ENCODE data around the gene CYP1B1. TPM values are rescaled to one million over a fixed set of nuclear protein-coding genes. Genes with fewer than 3 reads are reported as not detected.

The CYP1B1 gene
- total RNA-seq, 1 experiment from 2014 or later: 36.3 TPM

DNA sequence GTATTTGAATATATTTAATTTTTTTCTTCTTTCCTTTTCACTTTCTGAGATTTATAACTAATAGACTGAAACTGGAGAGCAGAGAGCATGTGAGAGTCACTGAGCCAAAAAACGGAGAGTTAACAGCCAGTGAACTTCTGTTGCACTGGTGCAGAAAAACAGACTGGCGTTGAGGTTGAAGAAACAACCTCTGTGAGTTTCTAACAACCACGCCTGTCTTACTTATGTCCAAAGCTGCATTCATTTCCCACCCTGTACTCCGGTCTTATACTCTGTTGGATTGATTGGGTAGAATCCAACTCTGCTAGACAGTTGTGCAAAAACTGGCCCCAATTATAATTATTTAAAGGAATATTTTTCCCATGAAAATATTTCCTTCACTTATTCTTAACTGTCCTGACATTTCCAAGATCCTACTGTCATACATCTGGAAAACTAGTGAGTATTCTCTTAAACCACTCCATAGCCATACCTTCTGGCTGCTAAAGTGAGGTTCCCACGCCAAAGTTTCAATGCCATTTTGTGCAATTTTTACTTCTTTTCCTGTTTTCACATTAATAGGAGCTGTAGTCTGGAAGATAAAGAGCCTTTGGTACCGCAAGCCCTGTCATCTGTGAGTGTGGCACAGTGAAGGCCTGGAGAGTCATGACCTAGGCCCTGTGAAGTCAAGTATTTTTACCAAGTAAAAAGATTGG, 9.4 kb downstream of the CYP1B1 start:
- no peak overlapping the region for H2AFZ ChIP-seq
- no peak for TF ChIP-seq EZH2 (IDR thresholded peaks at IDR 0.05; ENCODE audit: low read depth)
- TF ChIP-seq, protein P1, sequence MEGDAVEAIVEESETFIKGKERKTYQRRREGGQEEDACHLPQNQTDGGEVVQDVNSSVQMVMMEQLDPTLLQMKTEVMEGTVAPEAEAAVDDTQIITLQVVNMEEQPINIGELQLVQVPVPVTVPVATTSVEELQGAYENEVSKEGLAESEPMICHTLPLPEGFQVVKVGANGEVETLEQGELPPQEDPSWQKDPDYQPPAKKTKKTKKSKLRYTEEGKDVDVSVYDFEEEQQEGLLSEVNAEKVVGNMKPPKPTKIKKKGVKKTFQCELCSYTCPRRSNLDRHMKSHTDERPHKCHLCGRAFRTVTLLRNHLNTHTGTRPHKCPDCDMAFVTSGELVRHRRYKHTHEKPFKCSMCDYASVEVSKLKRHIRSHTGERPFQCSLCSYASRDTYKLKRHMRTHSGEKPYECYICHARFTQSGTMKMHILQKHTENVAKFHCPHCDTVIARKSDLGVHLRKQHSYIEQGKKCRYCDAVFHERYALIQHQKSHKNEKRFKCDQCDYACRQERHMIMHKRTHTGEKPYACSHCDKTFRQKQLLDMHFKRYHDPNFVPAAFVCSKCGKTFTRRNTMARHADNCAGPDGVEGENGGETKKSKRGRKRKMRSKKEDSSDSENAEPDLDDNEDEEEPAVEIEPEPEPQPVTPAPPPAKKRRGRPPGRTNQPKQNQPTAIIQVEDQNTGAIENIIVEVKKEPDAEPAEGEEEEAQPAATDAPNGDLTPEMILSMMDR (conservative IDR thresholded peaks at IDR 0.05): no peak
- CTCF ChIA-PET: no interaction called here
- H3F3A ChIP-seq (ENCODE audit: insufficient read depth, low read depth): peaks cover 25% of the 10 kb centered on the region; the same call in 1 of the 2 replicates
- no peaks in the 10 kb centered on the region for H3K9me3 ChIP-seq (ENCODE audit: insufficient read depth, low read depth)
- no peak for DNase-seq
- no peaks in the 10 kb centered on the region for H3K27me3 ChIP-seq (ENCODE audit: insufficient read depth, low read depth)
- peaks cover 43% of the 10 kb centered on the region for H3K36me3 ChIP-seq (ENCODE audit: low read depth)
- POLR2A ChIA-PET (ENCODE audit: unreplicated experiment): no interaction called here
- no peaks in the 10 kb centered on the region; the same call in 1 of the 2 replicates for H4K20me1 ChIP-seq (ENCODE audit: insufficient read depth)
- H3K4me1 ChIP-seq (replicated peaks; ENCODE audit: insufficient read depth): peaks cover 41% of the 10 kb centered on the region
- intact Hi-C loops (cut with micrococcal nuclease; ENCODE audit: unreplicated experiment): no loop called here
- H3K4me3 ChIP-seq: no peak overlapping the region
- no peak overlapping the region for H3K27ac ChIP-seq
- peaks cover 36% of the 10 kb centered on the region for H3K79me2 ChIP-seq (ENCODE audit: low read depth)
- H3K9me2 ChIP-seq (ENCODE audit: insufficient read depth): no peaks in the 10 kb centered on the region
- H3K4me2 ChIP-seq: no peak overlapping the region
- no TSS peak for BruUV-seq (replicated peaks)

DNA sequence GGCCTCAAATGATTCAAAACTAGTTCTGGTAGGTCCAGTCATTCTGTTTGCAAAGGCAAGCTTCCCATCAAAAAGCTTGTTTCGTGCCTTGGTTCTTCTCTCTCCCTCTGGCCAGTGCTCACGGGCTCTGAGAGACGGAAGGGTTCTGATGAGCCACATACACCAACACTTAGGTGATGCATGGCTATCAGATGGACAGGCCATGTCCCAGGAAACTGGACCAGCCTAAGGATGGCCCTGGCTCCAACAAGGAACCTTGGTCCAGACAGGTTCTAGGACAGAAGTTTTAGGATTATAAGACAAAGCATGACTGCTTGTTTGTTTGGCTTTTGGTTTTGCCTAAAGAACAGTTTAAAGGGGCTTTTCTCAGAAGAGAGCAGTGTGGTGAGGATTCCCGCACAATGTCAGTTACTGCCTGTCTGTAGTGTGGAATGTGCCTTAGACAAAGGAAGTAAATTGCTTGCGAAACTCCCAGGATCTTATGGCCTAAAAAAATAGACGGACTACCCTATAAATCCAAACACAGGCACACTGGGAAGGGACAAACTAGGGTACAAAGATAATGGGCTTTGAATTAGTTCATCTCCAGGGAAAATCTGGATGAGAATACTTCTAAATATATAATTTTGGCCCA, 10.3 kb downstream of the CYP1B1 start:
- ChIA-PET POLR2A (ENCODE audit: unreplicated experiment) (interaction anchor here (0.5 kb wide), 1 partner anchor 15 kb away, joined by 3 read pairs; no protein-coding TSS in a partner anchor), CTCF (no interaction called here)
- Histone ChIP-seq H3K27me3 (ENCODE audit: insufficient read depth, low read depth) (no peaks in the 10 kb centered on the region), H2AFZ (no peak overlapping the region), H3K4me3 (no peak overlapping the region), H3K9me3 (ENCODE audit: insufficient read depth, low read depth) (no peaks in the 10 kb centered on the region), H3K36me3 (ENCODE audit: low read depth) (peaks cover 40% of the 10 kb centered on the region), H3K4me2 (no peak overlapping the region), H4K20me1 (ENCODE audit: insufficient read depth) (no peaks in the 10 kb centered on the region; the same call in 1 of the 2 replicates), H3K79me2 (ENCODE audit: low read depth) (peaks cover 27% of the 10 kb centered on the region), H3K9me2 (ENCODE audit: insufficient read depth) (no peaks in the 10 kb centered on the region), H3K4me1 (replicated peaks; ENCODE audit: insufficient read depth) (peaks cover 31% of the 10 kb centered on the region), H3F3A (ENCODE audit: insufficient read depth, low read depth) (peaks cover 25% of the 10 kb centered on the region; the same call in 1 of the 2 replicates), H3K27ac (no peak overlapping the region)
- no peak for TF ChIP-seq EZH2 (IDR thresholded peaks at IDR 0.05; ENCODE audit: low read depth)
- DNase-seq: no peak
- intact Hi-C loops (cut with micrococcal nuclease; ENCODE audit: unreplicated experiment): no loop called here
- BruUV-seq (replicated peaks): no TSS peak

DNA sequence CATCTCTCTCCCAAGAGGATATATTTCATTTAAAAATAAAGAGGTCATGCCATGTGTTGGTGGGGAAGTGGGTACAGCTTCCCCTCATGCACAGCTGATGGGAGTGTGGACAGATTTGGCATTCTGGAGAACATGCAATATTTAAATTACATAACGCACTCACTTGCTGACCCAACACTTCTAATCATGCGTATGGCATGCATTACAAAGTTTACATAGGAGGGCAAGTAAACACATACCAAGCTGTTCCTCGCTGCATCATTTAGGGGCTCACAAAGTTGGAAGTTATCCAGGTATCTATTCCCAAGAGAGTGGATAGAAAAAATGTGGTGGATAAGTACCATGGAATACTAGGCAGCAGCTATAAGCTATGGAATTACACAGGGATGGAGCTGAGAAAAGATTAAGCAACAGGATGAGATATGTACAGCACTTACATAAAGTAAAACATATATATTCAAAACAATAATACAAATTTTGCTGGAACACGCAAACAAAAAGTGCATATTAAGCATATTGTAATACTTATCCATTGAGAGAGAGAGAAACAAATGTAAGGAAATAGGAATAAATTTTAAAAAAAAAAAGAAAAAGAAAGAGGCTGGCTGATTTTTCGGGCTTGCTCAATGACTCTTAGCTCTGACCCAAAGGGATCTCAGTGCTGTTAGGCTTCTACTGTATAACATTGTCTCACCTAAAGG, 11.0 kb downstream of the CYP1B1 start:
- H3K27ac ChIP-seq: no peak overlapping the region
- no peaks in the 10 kb centered on the region for H3K9me2 ChIP-seq (ENCODE audit: insufficient read depth)
- peaks cover 33% of the 10 kb centered on the region for H3K36me3 ChIP-seq (ENCODE audit: low read depth)
- no peaks in the 10 kb centered on the region; the same call in 1 of the 2 replicates for H4K20me1 ChIP-seq (ENCODE audit: insufficient read depth)
- no peak for DNase-seq
- H3K79me2 ChIP-seq (ENCODE audit: low read depth): peaks cover 20% of the 10 kb centered on the region
- H3K27me3 ChIP-seq (ENCODE audit: insufficient read depth, low read depth): no peaks in the 10 kb centered on the region
- CTCF ChIA-PET: no interaction called here
- H3K4me3 ChIP-seq: no peak overlapping the region
- peaks cover 25% of the 10 kb centered on the region for H3K4me1 ChIP-seq (replicated peaks; ENCODE audit: insufficient read depth)
- intact Hi-C loops (cut with micrococcal nuclease; ENCODE audit: unreplicated experiment): no loop called here
- no peak overlapping the region for H3K4me2 ChIP-seq
- POLR2A ChIA-PET (ENCODE audit: unreplicated experiment): interaction anchor here (0.5 kb wide), 1 partner anchor 15 kb away, joined by 3 read pairs; no protein-coding TSS in a partner anchor
- no peaks in the 10 kb centered on the region for H3K9me3 ChIP-seq (ENCODE audit: insufficient read depth, low read depth)
- TF ChIP-seq EZH2 (IDR thresholded peaks at IDR 0.05; ENCODE audit: low read depth): no peak
- TF ChIP-seq, protein P1 (conservative IDR thresholded peaks at IDR 0.05): no peak
- peaks cover 25% of the 10 kb centered on the region; the same call in 1 of the 2 replicates for H3F3A ChIP-seq (ENCODE audit: insufficient read depth, low read depth)
- BruUV-seq (replicated peaks): no TSS peak
- H2AFZ ChIP-seq: no peak overlapping the region
